H9 (cell line): ENCODE data around the gene NFASC. TPM values are rescaled to one million over a fixed set of nuclear protein-coding genes. Genes with fewer than 3 reads are reported as not detected.

Experiments
- DNase-seq: peaks from one replicate; pipeline ENCODE4 v3.0.0-alpha.2; 2017
- H2AFZ ChIP-seq: one replicate; pipeline ENCODE4 v1.6.1; 2013; ENCODE audit warnings: mild to moderate bottlenecking, low read length, control low read depth, moderate library complexity
- H2AK5ac ChIP-seq: 2 replicates; pipeline ENCODE4 v1.6.1; 2013; ENCODE audit warnings: low read length, control low read depth, mixed read lengths; ENCODE audit not compliant: insufficient read length
- H2BK120ac ChIP-seq: one replicate; pipeline ENCODE4 v1.6.1; 2013; ENCODE audit warnings: low read depth, mild to moderate bottlenecking, low read length, control low read depth, inconsistent platforms; ENCODE audit not compliant: poor library complexity, severe bottlenecking
- H2BK12ac ChIP-seq: 2 replicates; pipeline ENCODE4 v1.6.1; 2013; ENCODE audit warnings: low read length, control low read depth, mixed read lengths, low read depth; ENCODE audit not compliant: insufficient read length
- H2BK15ac ChIP-seq: 2 replicates; pipeline ENCODE4 v1.6.1; 2013; ENCODE audit warnings: low read depth, low read length, control low read depth
- H2BK20ac ChIP-seq: one replicate; pipeline ENCODE4 v1.6.1; 2013; ENCODE audit warnings: low read depth, mild to moderate bottlenecking, low read length, control low read depth, inconsistent platforms; ENCODE audit not compliant: poor library complexity, severe bottlenecking
- H2BK5ac ChIP-seq: 2 replicates; pipeline ENCODE4 v1.6.1; 2013; ENCODE audit warnings: low read length, control low read depth, mixed read lengths; ENCODE audit not compliant: insufficient read length
- H3K14ac ChIP-seq: 2 replicates; pipeline ENCODE4 v1.6.1; 2013; ENCODE audit warnings: low read length, control low read depth; ENCODE audit not compliant: insufficient read depth
- H3K18ac ChIP-seq: 2 replicates; pipeline ENCODE4 v1.6.1; 2013; ENCODE audit warnings: low read depth, mild to moderate bottlenecking, mixed read lengths, low read length, control low read depth; ENCODE audit not compliant: insufficient read length
- H3K23ac ChIP-seq: 2 replicates; pipeline ENCODE4 v1.6.1; 2013; ENCODE audit warnings: low read length, control low read depth, mixed read lengths, low read depth; ENCODE audit not compliant: insufficient read length
- H3K23me2 ChIP-seq: 2 replicates; pipeline ENCODE4 v1.6.1; 2013; ENCODE audit warnings: low read depth, mild to moderate bottlenecking, mixed read lengths, low read length, control low read depth; ENCODE audit not compliant: insufficient read length, poor library complexity, severe bottlenecking
- H3K27ac ChIP-seq: 2 replicates; pipeline ENCODE4 v1.5.1; 2013; ENCODE audit warnings: low read length, control low read depth, mixed read lengths, low read depth; ENCODE audit not compliant: insufficient read length
- H3K27me3 ChIP-seq: 2 replicates; pipeline ENCODE4 v1.6.1; 2013; ENCODE audit warnings: low read length, control low read depth, inconsistent platforms; ENCODE audit not compliant: insufficient read depth
- H3K4ac ChIP-seq: 2 replicates; pipeline ENCODE4 v1.6.1; 2013; ENCODE audit warnings: low read depth, mild to moderate bottlenecking, control low read depth, inconsistent platforms, low read length, moderate library complexity
- H3K4me1 ChIP-seq: 2 replicates; pipeline ENCODE4 v1.6.1; 2013; ENCODE audit warnings: low read length, control low read depth, inconsistent platforms; ENCODE audit not compliant: insufficient read depth
- H3K4me2 ChIP-seq: 2 replicates; pipeline ENCODE4 v1.6.1; 2013; ENCODE audit warnings: low read length, control low read depth, mixed read lengths; ENCODE audit not compliant: insufficient read length, insufficient read depth
- H3K56ac ChIP-seq: 2 replicates; pipeline ENCODE4 v1.6.1; 2013; ENCODE audit warnings: low read depth, mild to moderate bottlenecking, mixed read lengths, low read length, control low read depth; ENCODE audit not compliant: insufficient read length
- H3K79me1 ChIP-seq: 2 replicates; pipeline ENCODE4 v1.6.1; 2013; ENCODE audit warnings: low read depth, mild to moderate bottlenecking, moderate library complexity, low read length, control low read depth, inconsistent platforms; ENCODE audit not compliant: insufficient read depth, poor library complexity, severe bottlenecking
- H3K79me2 ChIP-seq: 2 replicates; pipeline ENCODE4 v1.6.1; 2013; ENCODE audit warnings: low read length, control low read depth, inconsistent platforms; ENCODE audit not compliant: insufficient read depth
- H3K9ac ChIP-seq: 2 replicates; pipeline ENCODE4 v1.6.1; 2013; ENCODE audit warnings: low read length, control low read depth, mixed read lengths; ENCODE audit not compliant: insufficient read length; ENCODE audit errors: extremely low read depth
- H3K9me3 ChIP-seq: one replicate; pipeline ENCODE4 v1.6.1; 2013; ENCODE audit warnings: low read depth, low read length, inconsistent platforms; ENCODE audit not compliant: control insufficient read depth
- H3T11ph ChIP-seq: one replicate; pipeline ENCODE4 v1.6.1; 2013; ENCODE audit warnings: mild to moderate bottlenecking, low read length, control low read depth, inconsistent platforms
- H4K20me1 ChIP-seq: one replicate; pipeline ENCODE4 v1.6.1; 2013; ENCODE audit not compliant: control insufficient read depth, insufficient read length, insufficient read depth
- H4K5ac ChIP-seq: 2 replicates; pipeline ENCODE4 v1.6.1; 2013; ENCODE audit warnings: low read depth, mild to moderate bottlenecking, mixed read lengths, low read length, control low read depth; ENCODE audit not compliant: insufficient read length
- H4K8ac ChIP-seq: replicated peaks from 2 replicates; pipeline ENCODE4 v1.6.1; 2013; ENCODE audit warnings: low read length, control low read depth, mixed read lengths, low read depth; ENCODE audit not compliant: insufficient read length
- H4K91ac ChIP-seq: 2 replicates; pipeline ENCODE4 v1.6.1; 2013; ENCODE audit warnings: low read depth, mild to moderate bottlenecking, moderate library complexity, mixed read lengths, low read length, control low read depth; ENCODE audit not compliant: insufficient read length
- H3K27ac Mint-ChIP-seq, 3 experiments: 2 replicates in 2 of 3; 3 replicates in 1 of 3; pipeline ENCODE4 v1.8.0; 2020 to 2021; ENCODE audit warnings: mixed read lengths in 3 of 3, mild to moderate bottlenecking in 1 of 3, moderate library complexity in 1 of 3
- H3K27me3 Mint-ChIP-seq: 2 replicates; pipeline ENCODE4 v1.8.0; 2021; ENCODE audit warnings: low read depth, mild to moderate bottlenecking, moderate library complexity, mixed read lengths
- H3K36me3 Mint-ChIP-seq, 3 experiments: 2 replicates in 2 of 3; 3 replicates in 1 of 3; pipeline ENCODE4 v1.8.0; 2020 to 2021; ENCODE audit warnings: low read depth in 3 of 3, mixed read lengths in 3 of 3; ENCODE audit not compliant: insufficient read depth in 1 of 3
- H3K4me1 Mint-ChIP-seq, 2 experiments: 2 replicates each; pipeline ENCODE4 v1.8.0; 2020; ENCODE audit warnings: mixed read lengths in 2 of 2
- H3K4me3 Mint-ChIP-seq, 2 experiments: 2 replicates in 1 of 2; 3 replicates in 1 of 2; pipeline ENCODE4 v1.8.0; 2020 to 2021; ENCODE audit warnings: mild to moderate bottlenecking in 2 of 2, mixed read lengths in 2 of 2, moderate library complexity in 1 of 2
- H3K9me3 Mint-ChIP-seq, 2 experiments: 2 replicates in 1 of 2; 3 replicates in 1 of 2; pipeline ENCODE4 v1.8.0; 2020; ENCODE audit warnings: mild to moderate bottlenecking in 2 of 2, mixed read lengths in 2 of 2, moderate library complexity in 1 of 2
- CTCF ChIP-seq: fragments of 200-600 bp; sonication (generic); conservative IDR thresholded peaks from 3 replicates; pipeline ENCODE4 v1.8.0; 2021; ENCODE audit warnings: antibody characterized with exemption, mild to moderate bottlenecking
- WGBS: extraction: QIAGEN DNeasy Blood & Tissue Kit; methylation state at CpG from one replicate; pipeline ENCODE4 v1.1.7; 2013; ENCODE audit warnings: missing lambda C conversion rate, low lambda C conversion rate, mixed read lengths; ENCODE audit not compliant: insufficient read length; ENCODE audit errors: extremely low coverage; 5-methylcytosine and 5-hydroxymethylcytosine counted together
- total RNA-seq: library from RNA; stranded (reverse); gene quantifications from 2 replicates; pipeline ENCODE4 v1.2.1, GENCODE V29; 2021

Gene NFASC
- total RNA-seq, 1 experiment from 2014 or later: 5.0 TPM

- H3K14ac ChIP-seq: no peak overlapping the region
- H3K27me3 ChIP-seq: no peaks in the 10 kb centered on the region; the same call in 1 of the 2 replicates
- no peak overlapping the region for H3T11ph ChIP-seq
- no peak overlapping the region for H2BK12ac ChIP-seq
- H2BK120ac ChIP-seq: no peak overlapping the region
- Mint-ChIP-seq H3K27me3 (peaks cover 6% of the 10 kb centered on the region), H3K4me3 (no peak overlapping the region), H3K36me3 (peaks cover 0 to 6% (median 0%) of the 10 kb centered on the region in 3 experiments; a peak in 1 of 7 replicates), H3K4me1 (peaks cover 10 to 12% of the 10 kb centered on the region in 2 experiments), H3K9me3 (no peaks in the 10 kb centered on the region), H3K27ac (no peak overlapping the region; a peak in 1 of 7 replicates)
- H2AFZ ChIP-seq: no peak overlapping the region
- no peaks in the 10 kb centered on the region for H4K20me1 ChIP-seq
- no peak overlapping the region for H3K4me2 ChIP-seq
- WGBS: no CpG with 5 or more reads among the region's 11 CpGs
- no peak overlapping the region for H3K18ac ChIP-seq
- no peak overlapping the region for H2BK5ac ChIP-seq
- H3K9ac ChIP-seq: no peak overlapping the region
- H2BK15ac ChIP-seq: no peak overlapping the region
- H3K23ac ChIP-seq: no peak overlapping the region
- H2BK20ac ChIP-seq: no peak overlapping the region
- no peaks in the 10 kb centered on the region for H3K23me2 ChIP-seq
- H3K79me2 ChIP-seq: no peaks in the 10 kb centered on the region
- no peak overlapping the region for H4K91ac ChIP-seq
- H3K9me3 ChIP-seq: no peaks in the 10 kb centered on the region
- no peak overlapping the region for H3K27ac ChIP-seq
- no peak for DNase-seq
- no peaks in the 10 kb centered on the region for H3K79me1 ChIP-seq
- H3K56ac ChIP-seq: no peak overlapping the region
- H4K8ac ChIP-seq: no peak overlapping the region
- H2AK5ac ChIP-seq: no peak overlapping the region
- TF ChIP-seq CTCF: no peak
- H4K5ac ChIP-seq: no peak overlapping the region
- H3K4ac ChIP-seq: no peak overlapping the region
- H3K4me1 ChIP-seq: no peaks in the 10 kb centered on the region; the same call in 1 of the 2 replicates
Measured at GRCh38 chr1:204958317-204959307, 88.0 kb downstream of the NFASC start.
